HG03095 (cell line): Measurements from ENCODE around the gene NPAS2.

Experiments used
- ATAC-seq: cut with Tn5 transposase; IDR thresholded peaks from one replicate; pipeline ENCODE4 v1.9.1; 2021; ENCODE audit warnings: moderate library complexity; ENCODE audit not compliant: unreplicated experiment

Gene NPAS2

DNA sequence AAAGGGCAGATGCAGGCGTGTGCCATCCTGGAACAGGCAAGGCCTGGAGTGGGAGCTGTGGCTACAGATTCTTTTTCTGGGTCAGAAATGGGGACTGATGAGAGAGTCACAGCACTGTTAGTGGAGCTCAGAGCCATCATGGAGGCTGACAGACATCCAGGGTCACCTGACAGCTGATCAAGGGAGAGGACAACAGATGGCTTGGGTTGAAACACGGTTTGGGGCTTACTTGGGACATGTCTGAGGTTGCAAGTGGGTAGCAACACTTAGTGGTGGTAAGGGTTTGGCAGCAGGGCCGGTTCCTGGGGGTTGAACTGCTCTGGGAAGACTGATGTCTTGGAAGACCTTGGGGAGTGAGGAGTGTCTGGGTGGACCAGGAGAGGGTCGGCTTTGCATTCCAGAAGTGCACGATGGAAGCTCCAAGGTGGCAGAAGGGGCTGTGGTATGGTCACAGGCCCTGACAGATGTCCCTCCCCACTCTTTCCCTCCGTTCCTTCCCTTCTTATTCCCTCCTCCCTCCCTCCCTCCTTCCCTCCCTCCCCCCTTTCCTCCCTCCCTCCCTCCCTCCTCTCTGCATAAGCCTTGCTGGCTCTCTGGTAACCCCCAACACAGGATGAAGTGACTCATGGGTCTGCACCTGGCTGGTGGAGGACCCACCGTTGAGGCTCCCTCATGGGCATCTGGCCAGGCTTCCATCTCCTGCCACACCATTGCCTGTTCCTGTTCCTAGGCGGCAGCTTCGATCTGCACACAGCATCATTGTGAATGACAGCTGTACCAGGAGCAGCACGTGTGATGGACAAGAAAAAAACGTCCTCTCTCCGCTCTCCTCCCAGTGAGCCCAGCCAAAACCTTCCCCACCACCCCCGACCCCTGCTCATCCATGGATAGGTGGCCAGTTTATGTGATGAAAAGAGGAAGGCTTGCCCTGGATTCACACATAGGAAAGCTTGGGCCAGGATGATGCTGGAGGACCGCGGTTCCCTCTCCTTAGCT lies 118.4 kb downstream of the NPAS2 start:
- no peak for ATAC-seq

DNA sequence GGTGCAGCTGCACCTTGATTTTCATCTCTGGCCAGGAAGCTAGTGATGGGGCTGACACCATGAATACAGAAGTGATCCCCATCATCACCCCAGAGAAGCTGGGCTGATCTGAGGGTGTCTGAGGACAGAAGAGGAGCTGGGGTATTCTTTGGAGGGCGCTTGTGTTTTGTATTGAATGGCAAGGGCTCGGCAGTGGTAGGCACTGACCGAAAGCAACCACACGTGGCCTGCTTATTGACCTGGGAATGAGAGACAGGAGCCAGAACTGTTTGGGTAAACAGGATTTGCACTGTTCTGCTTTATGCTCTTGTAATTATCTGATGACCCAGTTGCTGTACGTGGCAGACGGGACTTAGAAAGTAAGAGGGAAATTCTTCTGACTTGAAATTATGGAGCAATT lies 119.5 kb downstream of the NPAS2 start:
- ATAC-seq, result no peak

DNA sequence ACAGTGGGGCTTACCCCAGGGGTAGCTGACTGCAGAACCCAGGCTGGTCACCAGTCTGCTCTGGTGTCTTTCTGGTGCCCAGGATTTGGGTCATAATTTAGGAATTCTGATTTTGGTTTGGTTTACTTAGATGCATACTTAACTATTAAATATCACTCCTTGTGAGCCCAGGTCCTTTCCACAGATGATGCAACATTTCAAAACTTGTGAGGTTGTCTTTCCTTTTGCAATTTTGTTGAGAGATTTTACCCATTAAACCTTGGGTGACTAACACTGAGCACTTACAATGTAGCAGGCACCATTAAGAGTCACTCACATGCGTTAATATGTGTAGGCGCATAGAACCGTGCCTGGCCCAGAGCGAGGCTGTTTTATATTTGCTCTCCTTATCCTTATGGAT lies 120.3 kb downstream of the NPAS2 start:
- no peak for ATAC-seq

DNA sequence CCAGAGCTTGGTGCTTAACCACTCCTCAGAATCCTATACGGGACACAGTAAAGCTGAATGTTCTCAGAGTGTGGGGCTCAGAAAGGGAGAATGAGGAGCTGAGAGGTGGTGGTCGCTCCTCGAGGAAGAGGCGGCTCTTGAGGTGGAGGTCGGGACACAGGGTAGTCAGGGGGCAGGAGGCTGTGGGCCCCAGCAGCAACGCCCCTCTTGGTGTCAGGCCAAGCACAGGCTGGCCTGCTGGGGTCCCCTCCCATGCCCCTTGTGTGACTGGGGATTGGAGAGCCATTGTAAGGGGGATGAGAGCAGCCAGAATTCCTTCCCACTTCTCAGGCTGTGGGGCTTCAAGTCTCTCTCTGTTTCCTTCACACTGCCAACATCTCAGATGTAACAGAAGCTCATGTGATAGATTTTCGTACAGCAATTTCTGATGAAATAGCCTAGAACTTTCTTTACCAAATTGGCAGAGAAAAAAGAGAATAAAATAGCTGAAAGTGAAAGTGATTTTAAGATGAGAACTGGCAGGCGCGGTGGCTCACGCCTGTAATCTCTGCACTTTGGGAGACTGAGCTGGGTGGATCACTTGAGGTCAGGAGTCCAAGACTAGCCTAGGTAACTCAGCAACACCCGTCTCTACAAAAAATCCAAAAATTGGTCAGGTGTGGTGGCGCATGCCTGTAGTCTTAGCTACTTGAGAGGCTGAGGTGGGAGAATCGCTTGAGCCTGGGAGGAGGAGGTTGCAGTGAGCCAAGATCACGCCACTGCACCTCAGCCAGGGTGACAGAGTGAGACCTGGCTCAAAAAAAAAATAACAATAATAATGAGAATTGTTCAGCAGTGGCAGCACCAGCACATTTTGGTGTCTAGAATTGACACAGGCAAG lies 121.1 kb downstream of the NPAS2 start:
- no peak for ATAC-seq

DNA sequence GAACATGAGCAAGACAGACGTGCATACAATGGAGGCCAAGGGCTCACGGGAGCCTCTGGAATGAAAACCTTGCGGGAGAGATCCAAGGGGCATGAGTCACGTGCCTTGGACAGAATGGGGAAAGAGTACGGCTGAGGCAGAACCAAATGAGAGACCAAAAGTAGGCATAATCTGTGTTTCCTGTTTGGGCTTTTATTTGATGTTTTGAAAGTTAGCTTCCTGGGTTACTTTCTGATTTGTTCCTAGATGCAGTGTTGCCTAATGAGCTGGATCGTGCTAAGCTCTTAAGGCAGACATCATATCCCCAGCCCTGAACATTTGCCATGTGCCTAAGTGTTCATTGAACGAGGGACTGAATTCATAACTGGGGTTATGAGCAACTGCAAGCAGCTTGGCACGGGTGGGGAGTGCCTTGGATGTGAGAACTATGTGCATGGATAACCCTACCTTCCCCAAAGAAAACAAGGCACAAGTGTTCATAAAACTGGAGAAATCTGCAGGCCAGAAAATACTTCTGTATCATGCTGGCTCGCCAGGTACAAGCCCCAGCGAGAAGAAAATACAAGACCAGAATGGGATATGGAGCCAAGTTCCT lies 121.8 kb downstream of the NPAS2 start:
- ATAC-seq, result no peak

DNA sequence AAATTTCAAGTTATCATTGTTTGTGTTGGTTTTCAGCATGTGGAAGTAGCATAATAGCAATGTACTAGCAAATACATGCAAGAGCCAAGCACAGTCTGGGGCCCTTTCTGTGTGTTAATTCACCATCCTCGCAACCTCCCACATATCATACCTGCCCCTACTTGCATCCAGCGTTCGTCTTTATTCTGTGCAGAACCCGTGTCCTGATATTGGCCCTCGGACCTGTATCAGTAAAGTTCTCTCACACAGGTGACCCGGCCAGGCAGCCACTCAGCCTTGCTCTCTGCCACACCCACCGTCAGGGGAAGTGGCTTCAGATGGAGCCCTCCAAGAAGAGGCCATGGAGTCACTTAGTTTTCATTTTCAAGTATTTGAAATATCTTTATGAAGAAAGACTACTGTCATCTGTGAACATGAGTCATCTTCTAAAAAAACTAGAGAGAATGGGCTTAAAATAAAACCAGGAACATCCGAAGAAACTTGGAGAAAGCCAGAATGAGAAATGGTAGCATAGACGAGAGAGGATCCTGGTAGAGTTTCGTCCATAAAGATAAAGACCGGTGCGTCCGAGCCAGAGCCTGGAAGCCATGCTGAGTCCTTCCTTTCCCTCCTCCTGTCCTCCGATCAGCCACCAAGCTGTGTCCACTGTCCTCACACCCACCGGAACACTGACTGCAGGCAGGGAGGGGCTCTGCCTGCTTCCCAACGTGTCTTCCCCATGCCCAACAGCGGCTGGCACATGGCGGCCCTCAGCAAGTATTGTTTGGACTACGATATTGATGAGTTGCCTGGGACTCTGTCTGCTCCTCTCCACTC lies 124.9 kb downstream of the NPAS2 start:
- ATAC-seq, result no peak

DNA sequence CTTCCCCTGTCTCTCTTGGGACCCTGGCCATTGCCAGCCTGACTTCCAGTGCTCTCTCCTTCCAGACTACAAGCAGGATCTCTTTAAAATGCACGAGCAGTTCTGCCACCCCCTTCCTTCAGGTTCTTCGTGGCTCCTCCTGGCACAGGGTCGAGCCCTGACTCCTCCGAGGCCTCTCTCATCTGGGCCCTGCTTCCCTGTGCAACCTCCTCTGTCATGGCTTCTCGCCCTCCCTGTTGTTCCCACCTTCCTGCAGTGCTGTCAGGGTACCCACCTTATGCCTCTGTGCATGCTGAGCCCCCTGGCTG lies 125.4 kb downstream of the NPAS2 start:
- ATAC-seq, result no peak

DNA sequence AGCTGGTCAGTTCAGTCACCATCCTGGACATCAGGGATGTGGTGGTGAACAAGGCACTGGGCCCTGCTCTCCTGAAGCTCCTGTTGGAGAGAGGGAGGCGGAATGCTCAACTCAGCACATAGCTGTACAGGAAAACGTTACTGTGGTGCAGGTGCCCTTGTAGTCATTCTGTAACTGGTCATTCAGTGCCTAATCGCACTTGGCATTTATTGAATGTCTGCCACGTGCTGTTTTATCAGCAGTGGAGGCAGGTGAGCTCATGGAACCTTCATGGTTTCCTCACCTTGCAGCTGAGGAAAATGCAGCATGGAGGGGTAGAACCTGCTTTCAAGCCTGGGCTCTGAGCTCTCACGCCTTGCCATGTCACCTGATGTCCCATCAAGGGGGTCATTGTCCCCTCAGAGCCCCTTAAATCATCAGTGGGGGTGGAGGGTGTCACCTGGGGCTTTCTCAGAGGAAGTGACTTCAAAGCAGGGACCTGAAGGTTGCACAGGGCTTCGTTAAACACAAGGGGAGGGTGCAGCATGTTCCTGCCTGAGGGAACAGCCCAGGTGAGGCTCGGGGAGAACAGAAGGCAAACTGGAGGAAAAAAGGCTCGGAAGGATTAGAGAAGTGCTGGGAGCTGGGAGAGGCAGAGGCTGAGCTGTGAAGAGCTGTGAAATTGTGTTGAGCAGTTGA lies 126.1 kb downstream of the NPAS2 start:
- ATAC-seq, result no peak

DNA sequence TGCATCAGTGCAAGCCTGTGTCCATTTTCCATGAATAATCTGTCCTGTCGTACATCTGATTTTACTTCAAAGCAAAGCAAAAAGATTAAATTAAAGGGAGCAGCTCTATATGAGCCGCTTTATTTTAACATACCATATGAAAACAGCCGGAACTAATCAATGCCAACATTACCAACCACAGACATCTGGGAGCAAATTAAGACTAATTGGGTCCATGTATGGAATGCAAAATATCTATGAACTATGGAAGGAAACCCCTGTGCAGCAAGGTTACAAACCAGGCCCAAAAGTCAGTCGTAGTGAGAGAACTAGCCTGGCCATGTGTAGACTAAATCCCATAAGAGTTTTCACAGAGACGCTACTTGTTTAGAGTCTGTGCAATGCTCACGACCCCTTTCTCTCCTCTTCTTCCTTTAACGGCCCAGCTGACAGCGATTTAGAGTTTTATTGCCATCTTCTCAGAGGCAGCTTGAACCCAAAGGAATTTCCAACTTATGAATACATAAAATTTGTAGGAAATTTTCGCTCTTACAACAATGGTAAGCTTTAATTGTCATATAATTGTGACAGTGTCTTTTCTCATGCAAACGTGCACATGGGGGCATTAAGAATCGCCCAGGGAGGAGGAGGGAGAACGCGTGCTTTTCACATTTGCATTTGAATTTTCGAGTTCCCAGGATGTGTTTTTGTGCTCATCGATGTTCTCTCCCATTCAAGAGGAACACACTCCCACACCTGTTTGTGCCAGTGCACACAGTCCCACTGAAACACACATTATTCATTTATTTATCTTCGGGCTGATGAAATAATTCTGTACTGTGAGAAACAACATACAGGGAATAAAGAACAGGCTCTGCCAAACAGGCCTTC lies 129.2 kb downstream of the NPAS2 start:
- no peak for ATAC-seq

DNA sequence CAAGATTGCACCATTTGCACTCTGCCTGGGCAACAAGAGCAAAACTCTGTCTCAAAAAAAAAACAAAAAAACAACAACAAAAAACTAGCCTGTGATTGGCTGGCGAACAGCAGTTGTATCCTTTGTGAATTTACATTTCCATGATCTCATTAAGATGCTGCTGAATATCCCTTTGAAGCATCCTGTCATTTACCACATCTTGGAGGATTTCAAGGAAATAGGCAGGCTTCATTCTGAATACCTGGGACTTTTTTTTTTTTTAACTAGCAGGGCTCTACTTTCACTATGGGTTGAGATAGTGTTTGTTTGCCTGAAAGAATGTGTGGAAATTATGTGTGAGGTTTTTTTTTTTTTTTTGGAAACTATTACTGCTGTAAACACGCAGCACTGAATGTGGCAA lies 132.6 kb downstream of the NPAS2 start:
- no peak for ATAC-seq

DNA sequence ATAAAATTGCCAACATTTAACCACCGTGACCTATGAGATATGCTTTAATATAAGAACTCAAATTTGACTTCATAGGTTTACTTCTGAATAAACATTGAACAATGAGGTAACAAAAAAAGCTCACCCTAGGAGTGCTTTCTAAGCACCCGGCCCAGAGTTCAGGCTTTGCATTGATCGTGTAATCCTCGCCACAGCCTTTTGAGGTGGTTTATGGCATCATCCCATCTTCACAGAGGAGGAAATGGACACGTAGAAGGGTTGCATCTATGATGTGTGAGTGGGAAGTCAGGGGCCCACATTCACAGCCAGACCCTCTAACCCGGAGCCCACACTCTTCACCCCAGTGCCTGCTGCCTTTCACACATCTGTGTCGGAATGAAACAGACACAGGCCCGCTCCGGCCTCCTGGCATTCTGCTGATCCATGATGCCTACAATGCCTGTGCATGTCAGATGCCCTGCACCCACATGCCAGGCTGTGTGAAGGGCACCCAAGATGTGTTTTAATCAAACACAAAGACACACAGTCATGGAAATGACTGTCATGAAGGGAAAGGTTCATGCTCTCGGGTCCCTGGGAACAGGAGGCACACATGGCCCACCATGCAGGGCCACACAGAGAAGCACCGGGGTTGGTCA lies 133.6 kb downstream of the NPAS2 start:
- no peak for ATAC-seq

DNA sequence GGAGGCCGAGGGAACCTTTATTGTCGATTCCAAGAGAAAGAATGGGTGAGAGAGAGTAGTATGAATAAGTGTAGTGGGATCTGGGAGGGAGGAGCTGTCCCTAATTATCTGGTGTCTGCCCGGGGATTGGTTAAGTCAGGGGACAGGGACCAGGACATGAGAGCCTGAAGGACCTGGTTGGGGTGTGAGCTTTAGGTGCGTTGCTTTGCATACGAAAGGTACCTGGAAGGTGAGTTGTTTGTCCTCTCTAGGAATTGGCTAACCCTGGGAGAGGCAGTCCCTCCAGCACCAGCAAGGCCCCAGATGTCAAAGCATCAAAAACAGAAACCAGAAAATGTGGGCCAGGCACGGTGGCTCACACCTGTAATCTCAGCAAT lies 134.1 kb downstream of the NPAS2 start:
- ATAC-seq, result no peak

DNA sequence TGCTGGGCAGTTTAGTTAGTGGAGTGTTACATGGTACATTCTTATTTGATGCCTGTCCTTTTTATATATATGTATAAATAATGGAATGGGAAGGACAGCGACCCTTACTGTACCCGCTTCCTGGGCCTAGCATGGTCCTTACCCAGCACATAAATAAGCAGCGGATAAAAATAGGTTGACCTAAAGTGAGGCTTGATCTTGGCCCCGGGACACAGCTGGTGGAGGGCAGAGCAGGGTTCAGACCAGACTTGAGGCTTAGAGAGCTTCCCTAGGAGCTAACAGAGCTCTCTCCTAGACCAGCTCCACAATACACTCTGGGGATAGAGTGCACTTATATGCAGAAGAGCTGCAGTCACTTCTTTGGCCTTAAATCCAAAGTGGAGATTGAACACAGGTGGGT lies 135.3 kb downstream of the NPAS2 start:
- no peak for ATAC-seq

DNA sequence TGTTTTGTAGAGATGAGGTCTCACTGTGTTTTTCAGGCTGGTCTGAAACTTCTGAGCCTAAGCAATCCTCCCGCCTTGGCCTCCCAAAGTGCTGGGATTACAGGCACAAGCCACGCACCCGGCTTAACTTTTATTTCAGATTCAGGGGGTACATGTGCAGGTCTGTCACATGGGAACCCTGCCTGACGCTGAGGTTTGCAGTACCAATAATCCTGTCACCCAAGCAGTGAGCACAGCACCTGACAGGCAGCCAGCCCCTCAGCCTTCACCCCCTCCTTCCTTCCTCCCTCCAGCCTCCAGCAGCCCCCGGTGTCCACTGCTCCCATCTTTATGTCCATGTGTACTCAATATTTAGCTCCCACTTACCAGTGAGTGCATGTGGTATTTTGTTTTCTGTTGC lies 136.1 kb downstream of the NPAS2 start:
- ATAC-seq, result no peak

DNA sequence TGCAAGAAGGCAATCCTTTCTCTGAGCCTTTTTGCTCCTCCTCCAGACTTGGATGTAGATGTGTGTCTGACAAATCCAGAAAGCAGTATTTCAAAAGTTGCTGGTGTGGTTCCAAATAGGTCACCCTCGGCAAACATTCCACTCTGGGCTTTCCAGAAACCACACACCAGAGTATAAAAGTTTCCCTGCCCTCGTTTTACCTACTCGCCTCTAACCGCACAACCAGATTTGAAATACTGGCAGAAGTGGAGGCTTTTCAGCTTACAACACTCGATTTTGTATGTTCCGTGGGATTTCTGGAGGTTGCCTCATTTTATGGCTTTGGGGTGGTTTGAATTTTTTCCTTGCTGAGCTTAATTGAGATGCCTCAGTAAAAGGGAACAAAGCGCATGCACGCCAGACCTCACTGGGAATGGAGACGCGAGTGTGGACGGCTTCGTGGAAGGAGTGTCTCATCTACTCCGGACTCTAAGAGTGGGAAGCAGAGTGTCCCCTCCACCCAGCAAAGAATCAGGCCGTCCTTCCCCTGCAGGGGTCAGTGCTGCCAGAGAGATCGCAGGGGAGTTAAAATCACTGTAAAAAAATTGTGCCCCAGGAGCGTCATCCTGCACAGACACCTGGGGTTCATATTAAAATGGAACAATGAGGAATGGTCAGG lies 138.2 kb downstream of the NPAS2 start:
- no peak for ATAC-seq

DNA sequence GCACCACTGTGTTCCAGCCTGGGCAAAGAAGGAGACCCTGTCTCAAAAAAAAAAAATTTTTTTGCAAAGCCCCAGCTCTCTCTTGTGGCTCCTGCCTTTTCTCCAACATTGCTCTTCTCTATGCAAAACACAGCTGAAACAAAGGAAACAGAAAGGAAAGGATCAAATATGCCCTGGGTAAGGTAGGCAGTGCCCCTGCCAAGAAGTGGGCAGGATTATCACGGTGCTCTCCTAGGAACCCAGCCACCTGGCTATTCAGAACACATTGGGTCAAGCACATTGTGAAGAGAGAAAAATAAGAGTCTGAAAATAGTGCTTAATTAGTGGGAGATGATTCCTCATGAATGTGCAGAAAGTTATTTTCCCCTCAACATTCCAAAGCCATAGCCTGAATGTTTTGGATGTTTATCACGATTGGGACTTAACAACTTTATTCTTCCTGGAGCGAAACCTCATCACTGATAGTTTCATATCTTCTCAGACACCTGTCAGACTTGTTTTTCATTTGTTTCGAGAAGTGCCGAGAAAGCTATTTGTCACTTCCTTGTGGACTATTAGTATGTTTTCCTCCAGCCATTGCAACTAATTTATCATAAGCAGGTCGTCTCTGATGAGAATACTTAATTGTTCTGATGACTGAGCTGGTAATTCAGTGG lies 139.4 kb downstream of the NPAS2 start:
- no peak for ATAC-seq

DNA sequence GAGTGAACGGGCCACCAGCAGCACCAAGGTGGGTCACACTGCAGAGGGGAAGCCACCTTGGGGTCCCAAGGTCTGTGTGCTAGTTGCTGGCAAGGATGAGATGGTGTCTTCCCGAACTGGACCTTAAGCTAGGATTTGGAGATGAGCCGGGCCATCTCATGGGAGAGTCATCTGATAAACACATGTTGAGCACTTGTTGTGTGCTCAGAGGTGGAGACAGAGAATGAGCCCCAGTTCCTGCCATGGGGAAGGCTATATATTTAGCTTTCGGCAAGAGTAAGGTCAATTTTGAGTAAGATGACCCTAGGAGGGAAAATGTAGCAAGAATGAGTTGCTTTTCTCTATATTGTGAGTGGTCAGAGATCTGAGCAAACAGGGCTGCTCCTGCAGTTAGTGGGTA lies 140.7 kb downstream of the NPAS2 start:
- no peak for ATAC-seq
